ENCODE results near the gene GNG8. TPM values are rescaled to one million over a fixed set of nuclear protein-coding genes. Genes with fewer than 3 reads are reported as not detected.

The GNG8 gene
- total RNA-seq, 1 experiment from 2014 or later = not detected

GRCh38 chr19:46661020-46661731 is 25.2 kb upstream of the GNG8 start, which contains the start of gene DACT3:
Gene DACT3 (minus strand): TSS chr19:46661182. CDS start chr19:46661064, 118 bp downstream.
- no peak within 1 kb of the TSS; the same call in 1 of the 2 replicates for H3K27ac ChIP-seq (ENCODE audit: low read depth, low read length)
- intact Hi-C loops (cut with micrococcal nuclease) = no loop called here
- POLR2A ChIA-PET = interaction anchor here (0.6 to 1.6 kb wide), 10 partner anchors 10 to 974 kb away, joined by 3 to 11 read pairs (median 6); no protein-coding TSS in a partner anchor

GRCh38 chr19:46660551-46661019 is 24.6 kb upstream of the GNG8 start:
- Histone ChIP-seq H3K27me3 (ENCODE audit: insufficient read depth, low read length) (no peaks in the 10 kb centered on the region), H3K4me2 (ENCODE audit: low read length) (peak overlapping the region; percentile 88), H3K27ac (ENCODE audit: low read depth, low read length) (no peak overlapping the region; the same call in 1 of the 2 replicates), H3K79me2 (ENCODE audit: insufficient read depth, low read length) (no peaks in the 10 kb centered on the region), H4K20me1 (ENCODE audit: insufficient read depth) (no peaks in the 10 kb centered on the region), H3K9me3 (ENCODE audit: control insufficient read depth in 1 of 2, insufficient read depth in 1 of 2, low read depth in 1 of 2, low read length in 2 of 2) (no peaks in the 10 kb centered on the region), H3K9me2 (ENCODE audit: insufficient read depth) (no peaks in the 10 kb centered on the region), H3K4me1 (ENCODE audit: control insufficient read depth in 1 of 2, insufficient read depth in 2 of 2, low read length in 2 of 2) (peaks cover 14 to 29% of the 10 kb centered on the region in 2 experiments), H3K9ac (ENCODE audit: low read length) (peak overlapping the region; percentile 62), H2AFZ (ENCODE audit: low read depth, low read length, poor library complexity, severe bottlenecking) (no peak overlapping the region), H3K4me3 (replicated peaks in 1 of 2; ENCODE audit: low read depth in 1 of 2, low read length in 2 of 2) (peak overlapping the region; percentile 39 to 59), H3K36me3 (ENCODE audit: control insufficient read depth in 1 of 2, insufficient read depth in 2 of 2, low read length in 2 of 2) (no peaks in the 10 kb centered on the region)
- peak; percentile 20 for ATAC-seq
- POLR2A ChIA-PET = interaction anchor here (1.0 to 1.6 kb wide), 5 partner anchors 13 to 60 kb away, joined by 3 to 11 read pairs (median 8); no protein-coding TSS in a partner anchor
- RAD21 ChIA-PET (ENCODE audit: low non-redundant PET in 1 of 2, low total read pairs in 2 of 2, uncharacterized antibody in 2 of 2, unreplicated experiment in 2 of 2) = interaction anchor here (0.9 to 2.8 kb wide), 4 partner anchors 40 to 46 kb away, joined by 3 to 19 read pairs (median 10); no protein-coding TSS in a partner anchor
- TF ChIP-seq MAX (IDR thresholded peaks at IDR 0.05) = peak; percentile 21; the same call in 1 of the 2 replicates
- no peak for TF ChIP-seq EZH2 (IDR thresholded peaks at IDR 0.05)
- intact Hi-C loops (cut with micrococcal nuclease) = no loop called here
- no TSS peak for BruUV-seq (replicated peaks)
- DNase-seq (ENCODE audit: low read depth, low spot score) = no peak
- CTCF ChIA-PET = interaction anchor here (0.9 to 4.4 kb wide), 13 partner anchors 11 to 146 kb away, joined by 3 to 217 read pairs (median 7); no protein-coding TSS in a partner anchor

More at GRCh38 chr19:46661020-46661731, 25.2 kb upstream of the GNG8 start, which contains the start of gene DACT3:
- Histone ChIP-seq H3K27me3 (ENCODE audit: insufficient read depth, low read length) (no peaks in the 10 kb centered on the region), H2AFZ (ENCODE audit: low read depth, low read length, poor library complexity, severe bottlenecking) (peak within 1 kb of the TSS; percentile 94), H4K20me1 (ENCODE audit: insufficient read depth) (no peaks in the 10 kb centered on the region), H3K4me1 (ENCODE audit: control insufficient read depth in 1 of 2, insufficient read depth in 2 of 2, low read length in 2 of 2) (peaks cover 14 to 29% of the 10 kb centered on the region in 2 experiments), H3K4me3 (replicated peaks in 1 of 2; ENCODE audit: low read depth in 1 of 2, low read length in 2 of 2) (peak within 1 kb of the TSS; percentile 39 to 59), H3K36me3 (ENCODE audit: control insufficient read depth in 1 of 2, insufficient read depth in 2 of 2, low read length in 2 of 2) (no peaks in the 10 kb centered on the region), H3K9me3 (ENCODE audit: control insufficient read depth in 1 of 2, insufficient read depth in 1 of 2, low read depth in 1 of 2, low read length in 2 of 2) (no peaks in the 10 kb centered on the region), H3K79me2 (ENCODE audit: insufficient read depth, low read length) (no peaks in the 10 kb centered on the region), H3K9ac (ENCODE audit: low read length) (peak within 1 kb of the TSS; percentile 62), H3K9me2 (ENCODE audit: insufficient read depth) (no peaks in the 10 kb centered on the region), H3K4me2 (ENCODE audit: low read length) (peak within 1 kb of the TSS; percentile 90)
- BruUV-seq (replicated peaks) = no TSS peak
- ChIA-PET CTCF (interaction anchor here (0.7 to 4.4 kb wide), 22 partner anchors 9 to 1985 kb away, joined by 3 to 217 read pairs (median 4); no protein-coding TSS in a partner anchor), RAD21 (ENCODE audit: low non-redundant PET in 1 of 2, low total read pairs in 2 of 2, uncharacterized antibody in 2 of 2, unreplicated experiment in 2 of 2) (interaction anchor here (0.6 to 2.8 kb wide), 7 partner anchors 41 to 157 kb away, joined by 3 to 19 read pairs (median 6); no protein-coding TSS in a partner anchor)
- no peak for TF ChIP-seq EZH2 (IDR thresholded peaks at IDR 0.05)
- no peak for TF ChIP-seq CEBPB (IDR thresholded peaks at IDR 0.05; ENCODE audit: low read depth)
- TF ChIP-seq MAX (IDR thresholded peaks at IDR 0.05) = peak; percentile 64
- peak; percentile 75 for TF ChIP-seq EGR1 (IDR thresholded peaks at IDR 0.05; ENCODE audit: low read depth)
- TF ChIP-seq SP1 (IDR thresholded peaks at IDR 0.05; ENCODE audit: low read depth) = peak; percentile 93
- peak; percentile 99 for DNase-seq (ENCODE audit: low read depth, low spot score)
- ATAC-seq = peak; percentile 93

Data from HCT116 (cell line).